CD4-positive, alpha-beta T cell treated with Interleukin-6 at 100 ng/mL for 8 hours (primary cell): ENCODE data around the gene PNPLA4.

Experiments
- DNase-seq: peaks from one replicate; pipeline ENCODE4 v3.0.0-alpha.2; 2020; ENCODE audit warnings: mixed read lengths, low spot score

The PNPLA4 gene, protein sequence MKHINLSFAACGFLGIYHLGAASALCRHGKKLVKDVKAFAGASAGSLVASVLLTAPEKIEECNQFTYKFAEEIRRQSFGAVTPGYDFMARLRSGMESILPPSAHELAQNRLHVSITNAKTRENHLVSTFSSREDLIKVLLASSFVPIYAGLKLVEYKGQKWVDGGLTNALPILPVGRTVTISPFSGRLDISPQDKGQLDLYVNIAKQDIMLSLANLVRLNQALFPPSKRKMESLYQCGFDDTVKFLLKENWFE

DNA sequence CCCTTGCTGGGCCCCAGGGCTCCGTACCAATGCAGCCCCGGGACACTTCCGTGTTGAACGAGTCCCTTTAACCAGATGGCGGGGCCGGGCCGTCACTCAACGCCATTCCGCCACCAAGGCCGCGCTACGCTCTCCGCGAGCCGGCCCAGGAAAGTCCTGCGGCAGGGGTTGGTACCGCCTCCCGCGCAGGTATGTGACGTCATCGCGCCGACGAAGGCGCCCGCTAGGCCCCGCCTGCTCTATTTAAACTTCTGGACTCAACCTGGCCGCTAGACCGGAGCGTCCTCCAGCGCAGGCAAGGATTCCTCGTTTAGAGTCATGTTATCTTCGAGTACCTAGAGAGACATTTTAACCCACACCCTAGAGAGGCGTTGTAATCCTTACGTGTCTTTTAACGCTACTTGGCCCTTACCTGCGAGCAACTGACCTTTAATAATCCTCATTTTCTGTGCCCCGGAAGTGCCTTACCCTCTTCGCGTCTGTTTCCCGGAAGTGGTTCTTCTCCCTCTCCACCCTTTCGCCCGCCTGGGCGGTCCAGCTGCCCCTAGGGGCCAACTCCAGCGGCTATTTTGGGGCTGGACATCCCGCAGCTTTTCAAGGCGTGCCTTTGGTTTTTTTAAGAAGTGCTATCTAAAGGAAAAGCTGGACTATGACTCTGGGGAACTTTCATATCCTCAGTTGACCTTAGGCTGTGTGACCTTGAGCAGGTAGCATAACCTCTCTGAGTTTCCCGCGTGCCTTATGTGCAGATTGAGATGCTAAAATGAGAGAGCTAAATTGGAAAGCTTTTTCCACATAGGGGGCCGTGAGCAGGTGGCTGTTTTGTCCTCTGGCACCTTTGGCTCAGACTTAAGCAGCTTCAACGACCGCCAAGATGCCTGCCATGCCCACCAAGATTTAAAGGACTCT lies at the start of gene PNPLA4:
TSS of gene PNPLA4 (minus strand) at position 155 of the 909 bp plus-strand sequence. CDS start 1,294 bp downstream, outside the sequence.
- peak; percentile 84 for DNase-seq

DNA sequence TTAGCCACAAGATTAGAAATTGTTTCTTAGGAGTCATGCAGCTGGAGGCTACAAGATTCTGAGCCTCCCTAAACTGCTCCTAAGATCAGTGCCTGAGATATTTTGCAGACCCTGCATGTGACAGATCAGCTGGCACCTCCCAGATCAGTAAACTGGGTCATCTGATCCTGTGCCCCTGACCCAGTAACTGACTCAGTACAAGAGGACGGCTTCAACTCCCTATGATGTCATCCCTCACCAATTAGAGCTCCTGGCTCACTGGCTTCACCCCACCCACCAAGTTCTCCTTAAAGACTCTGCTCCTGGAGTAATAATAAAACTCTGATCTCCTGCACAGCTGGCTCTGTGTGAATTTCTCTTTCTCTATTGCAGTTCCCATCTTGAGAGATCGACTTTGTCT lies 45.4 kb upstream of the PNPLA4 start:
- no peak for DNase-seq

DNA sequence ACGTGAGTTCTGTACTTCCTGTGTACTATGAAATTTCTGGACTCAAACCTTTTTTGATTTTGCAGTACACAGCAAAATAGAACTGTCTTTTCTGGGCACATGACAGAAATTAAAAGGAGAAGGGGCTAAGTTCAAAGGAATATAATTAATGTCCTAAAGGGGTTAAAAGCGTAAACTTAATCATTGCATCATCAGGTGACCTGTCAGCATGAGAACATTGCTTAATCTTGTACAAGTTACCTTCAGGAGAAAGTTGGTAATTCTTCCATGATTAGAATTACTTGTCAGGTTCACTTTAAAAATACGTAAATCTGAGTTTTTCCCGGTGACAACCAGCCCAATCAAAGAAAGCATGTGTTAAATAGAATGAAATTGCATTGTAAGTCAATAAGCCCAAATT lies 43.2 kb upstream of the PNPLA4 start:
- no peak for DNase-seq

DNA sequence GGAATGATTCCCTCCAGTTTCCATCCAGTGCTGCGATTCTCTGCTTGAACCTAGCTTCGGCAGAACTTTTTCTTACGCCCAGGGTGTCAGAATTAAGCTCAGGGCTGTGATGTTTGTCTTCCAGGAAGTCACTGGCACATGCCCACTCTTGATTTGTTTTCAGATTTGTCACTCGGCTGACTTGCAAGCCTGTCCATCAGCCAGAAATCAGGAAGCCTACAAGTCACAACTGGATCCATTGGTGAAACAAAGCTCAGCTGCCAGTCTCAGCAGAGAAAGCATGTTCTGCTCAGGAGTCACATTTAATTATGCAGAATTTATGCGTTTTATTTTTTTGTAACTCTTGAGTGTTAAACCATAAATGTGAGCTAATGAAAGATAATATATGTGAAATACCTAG lies 38.2 kb upstream of the PNPLA4 start:
- no peak for DNase-seq

DNA sequence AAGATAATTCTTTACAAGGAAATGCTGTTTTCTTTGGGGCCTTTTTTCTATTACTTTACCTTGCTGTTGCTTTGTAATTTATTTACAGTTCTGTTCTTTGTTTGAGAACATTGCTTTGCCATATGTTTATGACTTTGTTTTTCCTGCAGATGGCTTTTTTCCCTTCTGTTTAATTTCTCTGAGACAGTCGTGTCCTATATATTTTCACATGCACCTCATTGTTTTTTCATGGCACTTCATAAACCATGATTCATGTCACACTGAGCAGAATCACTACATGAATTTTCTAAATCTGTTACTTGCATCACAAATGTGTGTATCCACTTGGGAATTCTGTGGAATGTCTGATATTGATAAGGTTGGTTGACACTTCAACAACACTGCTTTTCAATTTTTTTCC lies 33.0 kb upstream of the PNPLA4 start:
- no peak for DNase-seq

DNA sequence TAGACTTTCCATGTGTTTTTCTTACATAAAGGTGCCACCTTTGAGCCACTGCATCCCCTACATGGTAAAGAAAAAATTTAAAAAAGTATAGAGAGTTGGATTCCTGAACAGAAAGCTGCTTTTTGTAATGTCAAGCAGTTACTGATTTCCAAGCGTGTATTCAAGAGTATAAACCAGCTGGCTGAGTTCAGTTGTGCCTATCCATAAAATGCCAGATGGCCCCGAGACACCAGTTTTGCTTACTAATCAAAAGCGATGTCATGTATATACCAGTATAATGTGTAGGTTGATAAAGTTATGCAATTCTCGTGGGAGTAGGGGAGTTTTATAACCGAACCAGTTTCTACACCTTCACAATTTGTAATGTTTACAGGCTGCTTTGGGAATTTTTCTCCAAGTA lies 26.2 kb upstream of the PNPLA4 start:
- no peak for DNase-seq

DNA sequence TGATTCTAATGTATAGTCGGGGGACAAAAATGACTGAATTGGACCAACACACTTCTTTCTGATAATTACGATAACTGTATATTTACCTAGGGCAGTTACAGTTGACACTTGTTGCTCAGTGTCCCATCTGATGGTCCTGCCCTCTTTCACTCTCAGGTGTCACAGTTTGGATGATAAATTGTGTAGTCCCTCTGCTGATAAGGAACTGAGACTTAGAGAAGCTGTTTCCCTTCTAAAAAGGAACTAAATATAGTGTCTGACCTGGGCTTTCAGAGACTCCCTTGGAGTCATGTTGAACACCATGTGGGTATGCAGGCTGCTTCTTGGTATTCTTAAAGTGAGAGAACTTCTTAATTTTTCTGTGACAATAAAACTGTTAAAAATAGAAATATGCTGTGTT lies 23.7 kb upstream of the PNPLA4 start:
- DNase-seq, result no peak

DNA sequence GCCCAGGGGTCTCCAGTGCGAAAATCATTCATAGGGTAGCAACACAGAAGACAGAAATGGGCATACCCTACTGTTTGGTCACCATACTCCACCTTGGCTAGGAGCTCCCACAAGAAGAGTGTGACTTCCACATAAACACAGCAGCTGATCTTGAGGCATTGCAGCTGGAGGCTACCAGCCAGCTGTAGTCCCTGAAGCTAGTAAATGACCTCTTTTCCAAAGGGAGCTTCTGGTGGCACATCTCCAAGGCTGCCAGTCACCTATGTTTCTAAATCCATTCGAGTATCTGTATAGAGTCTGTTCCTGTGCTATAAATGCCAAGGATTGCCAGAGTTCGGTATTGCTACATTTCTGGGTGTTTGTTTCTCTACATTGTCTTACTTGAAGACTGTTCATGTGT lies 21.3 kb upstream of the PNPLA4 start:
- DNase-seq, result no peak

DNA sequence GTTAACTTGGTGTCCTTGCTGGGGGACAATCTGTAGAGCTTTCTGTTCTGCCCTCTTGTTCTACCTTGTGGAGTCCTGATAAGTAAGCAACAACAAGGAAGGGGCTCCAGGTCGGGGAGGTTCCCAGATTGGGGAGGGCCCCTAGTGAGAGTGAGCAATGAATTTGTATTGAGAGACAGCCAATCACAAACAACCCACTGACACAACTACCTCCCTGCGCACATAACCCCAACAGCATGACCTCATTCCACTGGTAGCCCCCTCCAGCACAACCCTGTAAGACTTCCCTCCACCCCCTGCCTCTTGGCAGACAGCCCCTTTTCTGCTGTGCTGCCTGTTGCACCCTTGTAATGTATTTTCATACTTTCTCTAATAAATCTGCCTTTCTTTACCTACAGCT lies 19.7 kb upstream of the PNPLA4 start:
- no peak for DNase-seq

DNA sequence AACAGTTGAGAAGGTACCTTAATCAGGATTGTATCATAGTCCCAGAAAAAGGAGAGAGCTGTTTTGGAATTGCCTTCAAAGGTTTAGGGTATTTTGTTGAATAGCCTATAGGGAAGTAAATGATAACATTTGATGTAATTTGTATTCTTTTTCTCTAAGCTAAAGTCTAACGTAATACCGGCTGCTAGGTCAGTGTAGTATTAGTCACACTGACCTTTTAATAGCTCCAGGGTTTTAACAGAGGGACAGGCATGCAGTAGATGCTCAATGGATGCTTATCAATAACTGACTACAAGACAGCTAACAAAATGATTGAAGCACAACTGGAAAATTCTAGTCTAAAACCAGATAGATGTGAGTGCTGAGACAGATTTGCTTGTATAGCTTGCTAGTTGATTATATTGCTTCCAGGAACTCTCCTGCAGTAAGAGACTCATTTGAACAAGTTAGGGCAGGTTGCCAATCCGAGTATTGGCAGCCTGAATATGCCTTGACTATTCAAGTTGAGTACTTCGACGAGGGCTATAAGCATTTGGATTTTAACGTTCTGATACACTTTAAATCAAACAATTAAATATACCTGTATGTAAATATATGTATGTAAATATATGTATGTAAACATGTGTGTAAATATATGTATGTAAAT lies 16.5 kb upstream of the PNPLA4 start:
- no peak for DNase-seq

DNA sequence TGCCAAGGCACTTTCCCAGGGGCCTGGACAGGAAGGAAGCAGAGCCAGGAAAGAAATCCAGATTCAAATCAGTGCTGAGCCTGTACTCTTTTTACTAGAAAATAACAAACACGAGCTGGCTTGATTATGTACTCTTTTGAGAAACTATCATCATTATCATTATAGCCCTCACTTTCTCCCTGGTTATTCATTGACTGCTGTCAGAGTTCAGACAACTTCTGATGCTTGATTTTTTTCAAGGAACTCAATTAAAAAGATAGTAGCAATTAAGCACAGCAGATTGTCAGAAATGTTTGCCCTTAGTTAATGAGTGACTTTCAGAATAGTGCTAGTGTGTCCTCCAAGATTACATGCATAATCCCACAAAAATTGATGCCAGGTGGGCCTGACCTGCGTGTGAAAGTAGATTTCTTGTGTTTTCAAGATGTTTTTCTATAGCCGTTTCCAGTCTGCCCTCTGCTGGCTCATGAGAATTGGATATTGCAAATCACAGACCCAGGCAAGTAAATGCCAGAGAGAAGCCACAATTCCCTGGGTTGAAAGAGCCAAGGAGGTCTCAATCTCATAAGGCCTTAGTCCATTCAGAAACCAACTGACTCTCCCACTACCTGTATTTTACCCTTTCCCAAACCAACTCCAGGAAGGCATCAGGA lies 14.3 kb upstream of the PNPLA4 start:
- no peak for DNase-seq

DNA sequence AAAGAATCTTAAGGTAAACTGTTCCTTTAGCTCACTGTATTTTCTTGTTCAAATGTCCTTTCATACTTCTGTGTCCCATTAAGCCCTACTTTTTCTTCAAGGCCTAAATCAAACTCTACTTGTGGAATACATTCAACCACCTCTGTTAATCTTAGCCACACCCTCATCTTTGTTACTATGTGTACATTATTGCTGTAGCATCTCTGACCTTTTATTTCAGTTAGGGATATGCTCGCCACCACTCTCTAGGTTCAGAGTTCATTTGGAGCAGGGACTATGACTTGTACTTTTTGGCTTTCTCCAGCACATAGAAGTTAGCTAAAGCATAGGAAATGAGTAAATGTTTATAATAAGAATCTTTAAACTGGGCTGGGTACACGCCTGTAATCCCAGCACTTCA lies 6.8 kb upstream of the PNPLA4 start:
- DNase-seq, result no peak

DNA sequence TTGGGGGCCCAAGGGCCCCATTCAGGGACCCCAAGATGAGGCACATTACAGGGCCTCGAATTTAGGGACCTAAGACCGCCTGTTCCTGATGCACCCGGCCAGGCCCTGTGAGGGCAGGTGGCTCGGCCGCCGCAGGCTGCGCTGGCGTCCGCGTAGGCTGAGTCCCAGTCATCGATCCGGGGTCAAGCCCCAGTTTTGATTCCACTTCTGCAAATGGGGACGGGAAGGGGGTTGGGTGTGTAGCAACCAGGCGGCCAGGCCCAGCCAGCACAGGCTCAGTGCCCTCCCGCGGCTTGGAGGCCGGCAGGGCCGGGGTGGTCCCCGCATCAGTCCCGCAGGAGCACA lies 327 bp downstream of the PNPLA4 start:
- no peak for DNase-seq

DNA sequence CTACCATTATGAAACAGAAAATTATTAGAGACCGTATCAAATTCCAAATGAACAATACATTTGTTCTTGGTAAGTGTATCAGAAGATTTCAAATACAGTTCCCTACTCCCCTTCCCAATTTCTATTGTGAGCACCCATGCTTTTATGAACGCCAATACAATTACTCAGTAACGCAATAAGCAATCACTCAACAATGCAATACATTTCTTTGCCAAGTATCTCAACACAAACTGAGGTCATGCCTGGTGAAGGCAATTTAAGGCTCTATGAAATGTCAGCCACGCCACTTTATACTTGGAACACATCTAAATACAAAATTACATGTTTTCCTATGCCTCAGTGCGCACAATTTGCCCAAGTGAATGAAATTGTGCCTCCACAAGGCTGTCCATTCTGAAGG lies 712 bp downstream of the PNPLA4 start:
- no peak for DNase-seq

DNA sequence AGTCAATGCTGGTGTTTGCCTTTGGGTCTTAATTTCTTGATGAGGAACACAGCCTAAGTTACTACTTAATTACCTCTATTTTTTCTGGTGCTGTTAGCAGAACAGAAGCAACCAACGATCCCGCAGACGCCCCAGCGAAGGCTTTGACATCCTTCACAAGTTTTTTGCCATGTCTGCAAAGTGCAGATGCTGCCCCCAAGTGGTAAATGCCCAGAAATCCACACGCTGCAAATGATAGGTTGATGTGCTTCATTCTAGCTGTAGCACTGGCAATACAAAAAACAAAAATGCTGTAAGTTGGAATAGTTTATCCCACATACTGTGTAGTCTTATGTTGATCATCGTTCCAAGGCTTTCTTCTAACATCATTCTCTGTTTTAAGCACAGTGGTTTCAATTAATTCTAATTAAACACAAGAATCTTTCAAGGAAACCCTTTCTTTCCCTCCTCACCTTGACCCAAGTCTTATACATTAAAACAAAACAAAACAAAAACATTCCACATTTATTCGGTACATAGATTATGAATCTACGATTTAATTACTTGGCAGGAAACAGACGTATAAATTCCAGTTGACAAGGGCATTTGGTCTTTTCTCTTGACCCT lies 1.2 kb downstream of the PNPLA4 start:
- peak; percentile 73 for DNase-seq

DNA sequence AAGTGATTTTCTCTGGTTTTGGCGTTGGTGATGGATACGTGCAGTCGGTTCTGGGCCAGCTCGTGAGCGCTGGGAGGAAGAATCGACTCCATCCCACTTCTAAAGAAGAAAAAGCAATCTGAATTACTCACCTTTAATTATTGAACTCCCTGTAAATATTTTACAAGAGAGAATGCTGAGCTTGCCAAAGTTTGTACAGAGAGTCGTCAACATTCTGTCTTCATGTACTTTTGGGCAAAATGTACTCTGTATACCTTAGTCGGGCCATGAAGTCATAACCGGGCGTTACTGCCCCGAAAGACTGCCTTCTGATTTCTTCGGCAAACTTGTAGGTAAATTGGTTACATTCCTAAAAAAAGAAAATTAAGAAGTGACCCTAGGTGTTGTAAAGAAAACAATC lies 5.5 kb downstream of the PNPLA4 start:
- DNase-seq, result no peak

DNA sequence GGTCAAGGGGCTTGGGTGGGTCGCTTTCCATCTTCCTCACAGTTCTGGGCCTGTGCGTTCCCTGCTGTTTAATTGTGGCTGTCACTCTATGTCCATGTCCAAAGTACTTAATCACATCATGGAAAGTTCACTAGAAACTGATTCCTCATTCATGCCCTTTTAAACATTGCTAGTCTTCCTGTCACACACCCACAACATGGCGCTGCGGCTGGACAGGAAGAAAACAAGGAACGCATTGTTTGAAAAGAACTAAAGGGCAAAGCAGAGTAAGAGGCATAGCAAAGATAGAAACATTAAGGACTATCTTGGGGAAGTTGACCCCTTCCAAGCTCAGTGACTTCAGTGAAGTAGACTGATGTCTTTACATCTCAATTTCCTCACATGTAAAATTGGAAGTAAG lies 18.4 kb downstream of the PNPLA4 start:
- no peak for DNase-seq

DNA sequence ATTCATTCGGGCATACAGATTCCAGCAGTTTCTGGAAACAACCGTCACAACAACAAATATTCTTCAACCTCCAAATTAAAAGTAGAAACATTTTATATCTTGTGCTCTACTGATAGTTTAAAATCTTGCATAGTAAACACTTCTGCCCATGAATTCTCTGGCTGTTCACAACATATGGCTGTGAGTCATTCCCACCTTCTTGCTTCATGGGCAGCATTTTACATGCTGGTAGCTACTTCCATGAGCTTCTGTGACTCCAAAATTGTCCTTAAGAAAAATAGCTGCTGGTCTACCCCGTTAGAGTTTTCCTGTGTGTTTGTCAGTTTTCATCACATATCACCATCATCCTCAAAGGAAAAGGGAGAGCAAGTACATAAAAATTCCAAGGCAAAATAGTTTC lies 22.7 kb downstream of the PNPLA4 start:
- DNase-seq, result no peak

DNA sequence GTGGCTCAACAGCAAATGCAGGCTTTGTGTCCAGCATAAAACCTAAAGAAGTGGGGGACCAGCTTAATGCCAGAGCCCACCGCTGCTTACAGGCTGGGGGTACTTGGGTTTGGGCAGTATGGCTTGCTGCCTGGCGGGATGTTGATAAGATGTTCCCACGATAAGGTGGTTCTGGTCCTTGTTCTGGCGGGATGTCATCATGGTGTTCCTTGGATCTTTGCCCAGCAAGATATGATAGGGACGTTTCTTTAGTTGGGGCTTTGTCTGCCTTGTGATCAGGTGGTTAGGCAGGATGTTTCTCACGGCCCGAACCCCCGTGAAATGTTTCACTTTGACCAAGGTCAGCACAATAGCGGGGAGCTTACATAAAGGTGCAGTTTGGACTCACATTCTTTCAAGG lies 35.3 kb downstream of the PNPLA4 start:
- no peak for DNase-seq

DNA sequence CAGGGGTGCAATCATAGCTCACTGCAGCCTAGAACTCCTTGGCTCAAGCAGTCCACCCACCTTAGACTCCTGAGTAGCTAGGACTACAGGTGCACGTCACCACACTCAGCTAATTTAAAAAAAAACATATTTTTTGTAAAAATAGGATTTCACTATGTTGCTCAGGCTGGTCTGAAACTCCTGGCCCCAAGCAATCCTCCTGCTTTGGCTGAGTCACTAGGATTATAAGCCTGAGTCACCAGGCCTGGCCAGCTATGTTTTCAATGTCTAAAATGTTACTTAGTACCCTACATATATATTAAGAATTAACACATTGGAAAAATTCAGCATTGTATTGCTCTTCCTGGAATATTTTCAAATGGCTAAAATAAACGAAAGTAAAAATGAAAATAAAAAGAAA lies 37.5 kb downstream of the PNPLA4 start:
- DNase-seq, result no peak

DNA sequence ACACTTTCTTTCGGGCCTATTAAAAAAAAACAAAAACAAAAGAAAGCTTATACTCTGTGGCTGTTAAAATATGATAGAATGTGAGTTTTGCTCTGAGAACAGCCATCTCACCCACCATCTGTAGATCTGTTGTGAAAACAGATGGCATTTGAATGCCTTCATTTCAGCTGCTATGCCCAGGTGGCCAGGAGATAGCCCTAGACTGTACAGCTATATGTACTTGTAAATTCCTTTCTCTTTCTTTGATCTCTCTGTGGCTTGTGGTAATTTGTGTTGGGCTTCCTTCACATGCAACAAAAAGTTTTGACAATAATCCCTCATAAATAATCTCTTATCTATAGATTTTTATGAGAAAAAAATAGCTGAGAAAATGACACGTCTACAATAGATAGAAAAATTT lies 38.1 kb downstream of the PNPLA4 start:
- DNase-seq, result no peak

DNA sequence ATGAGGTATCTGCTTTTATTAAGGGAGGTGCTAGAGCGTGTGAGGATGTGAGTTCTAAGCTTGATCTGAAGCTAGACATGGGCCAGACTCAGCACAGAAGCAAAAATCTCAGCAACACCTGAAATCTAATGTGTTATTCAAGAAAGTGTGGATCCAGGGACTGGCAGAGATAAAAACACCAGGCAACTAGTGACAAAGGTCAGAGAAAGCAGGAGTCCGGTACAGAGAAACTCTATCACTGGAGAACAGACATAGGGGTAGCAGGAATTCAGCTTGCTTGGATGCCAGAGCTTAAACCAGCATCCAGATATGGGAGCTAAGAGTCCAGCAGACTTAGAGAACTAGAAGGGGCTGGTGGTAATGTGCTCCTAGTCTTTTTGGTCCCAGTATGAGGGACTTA lies 50.3 kb downstream of the PNPLA4 start:
- DNase-seq, result no peak
